Measurements from ENCODE around the gene WDCP.

- TF ChIP-seq CTCF (IDR thresholded peaks at IDR 0.05) (no peak), POLR2AphosphoS5 (IDR thresholded peaks at IDR 0.05) (no peak), POLR2A (IDR thresholded peaks at IDR 0.05) (no peak), EP300 (IDR thresholded peaks at IDR 0.05) (no peak)
Measured at GRCh38 chr2:24080701-24081100, 33.5 kb upstream of the WDCP start.
